Measurements from ENCODE around the gene PLAAT3. TPM values are rescaled to one million over a fixed set of nuclear protein-coding genes. Genes with fewer than 3 reads are reported as not detected.

Gene PLAAT3
- total RNA-seq, 2 experiments from 2014 or later, result 1.8 to 3.1 TPM

- no peaks in the 10 kb centered on the region for H3K9me3 Mint-ChIP-seq (ENCODE audit: low read depth)
- no peak overlapping the region for H3K27ac Mint-ChIP-seq
- ChIA-PET POLR2A (no interaction called here), CTCF (interaction anchor here (0.6 to 1.4 kb wide), 4 partner anchors 27 to 529 kb away, joined by 3 to 4 read pairs (median 3); partner anchors contain the start of genes PLAAT4 and PLAAT5)
- DNase-seq (peak; percentile 52), ATAC-seq (peak; percentile 70)
- H3K27me3 Mint-ChIP-seq, result no peaks in the 10 kb centered on the region
- peaks cover 70% of the 10 kb centered on the region for H3K4me1 Mint-ChIP-seq
- no peak overlapping the region for H3K4me3 Mint-ChIP-seq
- no peaks in the 10 kb centered on the region for H3K36me3 Mint-ChIP-seq (ENCODE audit: low read depth)
- intact Hi-C loops (cut with DNase I, micrococcal nuclease), result loop anchor here in 1 of 2 experiments (10.0 kb wide), 1 partner anchor 301 kb away; no protein-coding TSS in a partner anchor
Measured at GRCh38 chr11:63564056-63564774, 50.0 kb downstream of the PLAAT3 start.

- ATAC-seq (no peak), DNase-seq (no peak)
- ChIA-PET CTCF (interaction anchor here (0.6 to 1.4 kb wide), 4 partner anchors 26 to 528 kb away, joined by 3 to 4 read pairs (median 3); partner anchors contain the start of genes PLAAT4 and PLAAT5), POLR2A (no interaction called here)
- no peaks in the 10 kb centered on the region for H3K9me3 Mint-ChIP-seq (ENCODE audit: low read depth)
- H3K27me3 Mint-ChIP-seq, result no peaks in the 10 kb centered on the region
- no peak within 1 kb of the TSS for H3K27ac Mint-ChIP-seq
- intact Hi-C loops (cut with DNase I, micrococcal nuclease), result loop anchor here in 1 of 2 experiments (10.0 kb wide), 1 partner anchor 301 kb away; no protein-coding TSS in a partner anchor
- no peak within 1 kb of the TSS for H3K4me3 Mint-ChIP-seq
- peaks cover 67% of the 10 kb centered on the region for H3K4me1 Mint-ChIP-seq
- H3K36me3 Mint-ChIP-seq (ENCODE audit: low read depth), result no peaks in the 10 kb centered on the region
Measured at GRCh38 chr11:63563201-63564055, 50.8 kb downstream of the PLAAT3 start, which contains the start of gene PLAAT2. TSS of gene PLAAT2 (minus strand) at chr11:63563379. CDS start at chr11:63563324, 55 bp downstream.

- POLR2A ChIA-PET, result interaction anchor here (0.6 kb wide), 1 partner anchor 8 kb away, joined by 7 read pairs; no protein-coding TSS in a partner anchor
- H3K27me3 Mint-ChIP-seq, result no peaks in the 10 kb centered on the region
- CTCF ChIA-PET, result interaction anchor here (0.8 kb wide), 1 partner anchor 174 kb away, joined by 3 read pairs; no protein-coding TSS in a partner anchor
Measured at GRCh38 chr11:63560506-63561180, 53.6 kb downstream of the PLAAT3 start.

GRCh38 chr11:63558459-63559157 lies 55.6 kb downstream of the PLAAT3 start:
- Mint-ChIP-seq H3K9me3 (ENCODE audit: low read depth) (no peaks in the 10 kb centered on the region), H3K4me3 (no peak overlapping the region), H3K36me3 (ENCODE audit: low read depth) (no peaks in the 10 kb centered on the region), H3K27ac (no peak overlapping the region), H3K27me3 (no peaks in the 10 kb centered on the region), H3K4me1 (peaks cover 53% of the 10 kb centered on the region)
- DNase-seq (no peak), ATAC-seq (no peak)
- POLR2A ChIA-PET, result interaction anchor here (0.7 kb wide), 1 partner anchor 71 kb away, joined by 3 read pairs; no protein-coding TSS in a partner anchor
- CTCF ChIA-PET, result interaction anchor here (0.5 kb wide), 1 partner anchor 18 kb away, joined by 3 read pairs; no protein-coding TSS in a partner anchor
- intact Hi-C loops (cut with DNase I, micrococcal nuclease), result no loop called here

More at GRCh38 chr11:63560506-63561180, 53.6 kb downstream of the PLAAT3 start:
- no peak overlapping the region for H3K27ac Mint-ChIP-seq
- intact Hi-C loops (cut with DNase I, micrococcal nuclease), result loop anchor here in 1 of 2 experiments (10.0 kb wide), 1 partner anchor 304 kb away; no protein-coding TSS in a partner anchor
- DNase-seq, result no peak
- H3K4me1 Mint-ChIP-seq, result peaks cover 53% of the 10 kb centered on the region
- H3K4me3 Mint-ChIP-seq, result no peak overlapping the region
- no peak for ATAC-seq
- no peaks in the 10 kb centered on the region for H3K36me3 Mint-ChIP-seq (ENCODE audit: low read depth)
- no peaks in the 10 kb centered on the region for H3K9me3 Mint-ChIP-seq (ENCODE audit: low read depth)

- H3K27ac Mint-ChIP-seq, result no peak overlapping the region
- H3K9me3 Mint-ChIP-seq (ENCODE audit: low read depth), result no peaks in the 10 kb centered on the region
- ChIA-PET CTCF (no interaction called here), POLR2A (no interaction called here)
- H3K4me1 Mint-ChIP-seq, result peaks cover 60% of the 10 kb centered on the region
- DNase-seq (no peak), ATAC-seq (no peak)
- intact Hi-C loops (cut with DNase I, micrococcal nuclease), result no loop called here
- no peaks in the 10 kb centered on the region for H3K36me3 Mint-ChIP-seq (ENCODE audit: low read depth)
- H3K4me3 Mint-ChIP-seq, result no peak overlapping the region
- H3K27me3 Mint-ChIP-seq, result no peaks in the 10 kb centered on the region
Measured at GRCh38 chr11:63557570-63557969, 56.7 kb downstream of the PLAAT3 start.

- H3K9me3 Mint-ChIP-seq (ENCODE audit: low read depth), result no peaks in the 10 kb centered on the region
- POLR2A ChIA-PET, result no interaction called here
- H3K27ac Mint-ChIP-seq, result no peak overlapping the region
- DNase-seq, result no peak
- no peak overlapping the region for H3K4me3 Mint-ChIP-seq
- H3K27me3 Mint-ChIP-seq, result no peaks in the 10 kb centered on the region
- intact Hi-C loops (cut with DNase I, micrococcal nuclease), result no loop called here
- CTCF ChIA-PET, result interaction anchor here (0.5 kb wide), 1 partner anchor 73 kb away, joined by 3 read pairs; no protein-coding TSS in a partner anchor
- no peak for ATAC-seq
- no peaks in the 10 kb centered on the region for H3K36me3 Mint-ChIP-seq (ENCODE audit: low read depth)
- H3K4me1 Mint-ChIP-seq, result peaks cover 64% of the 10 kb centered on the region
Measured at GRCh38 chr11:63556404-63557013, 57.7 kb downstream of the PLAAT3 start.

GRCh38 chr11:63554877-63555223 lies 59.4 kb downstream of the PLAAT3 start:
- H3K4me1 Mint-ChIP-seq, result peaks cover 61% of the 10 kb centered on the region
- H3K36me3 Mint-ChIP-seq (ENCODE audit: low read depth), result no peaks in the 10 kb centered on the region
- peak overlapping the region; percentile 62 for H3K27ac Mint-ChIP-seq
- H3K27me3 Mint-ChIP-seq, result no peaks in the 10 kb centered on the region
- no peaks in the 10 kb centered on the region for H3K9me3 Mint-ChIP-seq (ENCODE audit: low read depth)
- DNase-seq (no peak), ATAC-seq (no peak)
- CTCF ChIA-PET, result interaction anchor here (0.5 kb wide), 1 partner anchor 37 kb away, joined by 3 read pairs; no protein-coding TSS in a partner anchor
- no peak overlapping the region for H3K4me3 Mint-ChIP-seq
- POLR2A ChIA-PET, result no interaction called here
- intact Hi-C loops (cut with DNase I, micrococcal nuclease), result no loop called here

- H3K4me3 Mint-ChIP-seq, result peak overlapping the region; percentile 60
- ChIA-PET CTCF (interaction anchor here (0.7 to 1.0 kb wide), 3 partner anchors 9 to 1504 kb away, joined by 3 to 4 read pairs (median 4); no protein-coding TSS in a partner anchor), POLR2A (interaction anchor here (1.0 to 1.1 kb wide), 2 partner anchors 13 to 16 kb away, joined by 3 to 5 read pairs; no protein-coding TSS in a partner anchor)
- DNase-seq (peak; percentile 73), ATAC-seq (peak; percentile 92)
- intact Hi-C loops (cut with DNase I, micrococcal nuclease), result loop anchor here (1.0 to 2.0 kb wide), 2 partner anchors 14 to 17 kb away; partner anchors contain the start of gene PLAAT4 (in 1 of the 2)
- peaks cover 57% of the 10 kb centered on the region for H3K4me1 Mint-ChIP-seq
- no peaks in the 10 kb centered on the region for H3K9me3 Mint-ChIP-seq (ENCODE audit: low read depth)
- peak overlapping the region; percentile 91 for H3K27ac Mint-ChIP-seq
- no peaks in the 10 kb centered on the region for H3K27me3 Mint-ChIP-seq
- no peaks in the 10 kb centered on the region for H3K36me3 Mint-ChIP-seq (ENCODE audit: low read depth)
Measured at GRCh38 chr11:63553759-63554158, 60.5 kb downstream of the PLAAT3 start.

- ChIA-PET POLR2A (no interaction called here), CTCF (no interaction called here)
- no peaks in the 10 kb centered on the region for H3K36me3 Mint-ChIP-seq (ENCODE audit: low read depth)
- H3K27me3 Mint-ChIP-seq, result no peaks in the 10 kb centered on the region
- peaks cover 57% of the 10 kb centered on the region for H3K4me1 Mint-ChIP-seq
- H3K27ac Mint-ChIP-seq, result peak overlapping the region; percentile 13
- ATAC-seq (no peak), DNase-seq (no peak)
- no peak overlapping the region for H3K4me3 Mint-ChIP-seq
- H3K9me3 Mint-ChIP-seq (ENCODE audit: low read depth), result no peaks in the 10 kb centered on the region
- intact Hi-C loops (cut with DNase I, micrococcal nuclease), result loop anchor here (1.0 to 2.0 kb wide), 2 partner anchors 14 to 16 kb away; partner anchors contain the start of gene PLAAT4 (in 1 of the 2)
Measured at GRCh38 chr11:63552921-63553320, 61.3 kb downstream of the PLAAT3 start.

GRCh38 chr11:63551889-63552266 lies 62.4 kb downstream of the PLAAT3 start:
- ATAC-seq (no peak), DNase-seq (no peak)
- CTCF ChIA-PET, result interaction anchor here (0.9 to 1.6 kb wide), 7 partner anchors 10 to 84 kb away, joined by 4 to 5 read pairs (median 4); partner anchors contain the start of gene PLAAT4
- H3K36me3 Mint-ChIP-seq (ENCODE audit: low read depth), result no peaks in the 10 kb centered on the region
- peak overlapping the region; percentile 85 for H3K27ac Mint-ChIP-seq
- POLR2A ChIA-PET, result interaction anchor here (0.7 to 1.5 kb wide), 3 partner anchors 9 to 15 kb away, joined by 3 to 8 read pairs (median 7); partner anchors contain the start of gene PLAAT4
- no peaks in the 10 kb centered on the region for H3K9me3 Mint-ChIP-seq (ENCODE audit: low read depth)
- H3K4me1 Mint-ChIP-seq, result peaks cover 54% of the 10 kb centered on the region
- H3K27me3 Mint-ChIP-seq, result no peaks in the 10 kb centered on the region
- intact Hi-C loops (cut with DNase I, micrococcal nuclease), result loop anchor here (1.0 to 2.0 kb wide), 2 partner anchors 15 kb away; partner anchors contain the start of gene PLAAT4 (in 1 of the 2)
- H3K4me3 Mint-ChIP-seq, result peak overlapping the region; percentile 61
